Stimulated activated CD8-positive, alpha-beta memory T cell treated with anti-CD3 and anti-CD28 coated beads, Interleukin-4, amount 100 ng/mL, for 24 hours (primary cell): ENCODE results near the gene ARMH4.

Experiments used
- DNase-seq: peaks from one replicate; pipeline ENCODE4 v3.0.0-alpha.2; 2020; ENCODE audit warnings: low read depth

Gene ARMH4

GRCh38 chr14:58027904-58028303 is 124.1 kb downstream of the ARMH4 start:
- DNase-seq, result no peak

- no peak for DNase-seq
Measured at GRCh38 chr14:58026967-58027366, 125.0 kb downstream of the ARMH4 start.

- DNase-seq, result no peak
Measured at GRCh38 chr14:58026219-58026618, 125.8 kb downstream of the ARMH4 start.

- no peak for DNase-seq
Measured at GRCh38 chr14:58014778-58015177, 137.2 kb downstream of the ARMH4 start.

DNA sequence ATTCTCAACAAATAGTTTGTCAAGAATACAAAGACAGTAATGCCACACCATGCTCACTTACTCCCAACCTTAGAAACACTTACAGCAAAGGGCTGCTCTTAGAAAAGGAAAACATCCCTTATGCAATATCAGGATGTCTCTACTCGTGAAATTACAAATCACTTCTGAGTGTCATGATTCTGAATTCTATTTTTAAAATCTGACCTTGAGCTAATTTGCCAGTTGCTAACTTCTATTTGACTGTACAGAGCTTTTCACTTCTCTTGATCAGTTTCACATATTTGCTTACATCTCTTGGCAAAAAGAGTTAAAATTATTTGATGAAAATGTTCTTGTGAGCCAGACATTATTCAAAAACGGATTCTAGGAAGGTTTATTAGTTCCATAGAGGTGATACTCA is 149.4 kb downstream of the ARMH4 start:
- no peak for DNase-seq

DNA sequence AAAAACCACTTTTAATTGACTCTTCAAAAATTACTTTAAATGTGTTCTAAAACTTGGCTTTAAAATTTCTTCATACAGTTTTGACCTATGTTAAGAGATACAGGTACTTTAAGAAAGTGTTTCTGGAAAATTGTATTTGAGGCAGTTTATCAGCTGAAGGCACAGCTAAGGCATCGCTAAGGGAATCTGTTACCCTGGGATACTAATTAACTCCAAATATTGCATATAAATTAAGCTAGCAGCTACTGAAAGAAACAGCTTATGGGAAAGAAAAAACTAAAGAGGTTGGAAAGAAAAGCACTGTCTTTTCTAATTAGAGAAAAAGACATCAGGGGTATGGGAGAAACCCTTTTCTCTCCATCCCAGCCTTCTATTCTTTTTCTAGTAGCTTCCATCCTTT is 152.0 kb downstream of the ARMH4 start:
- no peak for DNase-seq

DNA sequence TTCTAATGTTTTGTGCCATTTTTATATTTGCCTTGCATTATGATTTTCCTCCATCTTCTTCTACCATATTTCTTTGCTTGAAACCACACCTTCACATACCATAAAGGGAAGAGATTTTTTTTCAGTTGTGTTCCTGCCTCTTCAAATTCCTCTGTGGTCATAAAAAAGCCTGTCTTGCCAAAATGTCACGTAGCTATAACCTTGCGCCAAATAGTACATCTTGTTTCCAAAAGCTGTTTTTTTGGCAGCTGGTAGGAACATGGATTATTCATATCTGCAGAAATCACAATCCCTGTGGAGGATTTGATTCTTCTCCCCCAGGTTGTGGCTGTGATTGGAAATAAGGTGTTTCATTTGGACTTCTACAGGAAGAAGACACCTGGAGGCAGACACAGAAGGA is 152.5 kb downstream of the ARMH4 start:
- DNase-seq, result no peak

- no peak for DNase-seq
Measured at GRCh38 chr14:57998766-57999165, 153.2 kb downstream of the ARMH4 start.

GRCh38 chr14:57991353-57991752 is 160.7 kb downstream of the ARMH4 start:
- DNase-seq, result no peak

DNA sequence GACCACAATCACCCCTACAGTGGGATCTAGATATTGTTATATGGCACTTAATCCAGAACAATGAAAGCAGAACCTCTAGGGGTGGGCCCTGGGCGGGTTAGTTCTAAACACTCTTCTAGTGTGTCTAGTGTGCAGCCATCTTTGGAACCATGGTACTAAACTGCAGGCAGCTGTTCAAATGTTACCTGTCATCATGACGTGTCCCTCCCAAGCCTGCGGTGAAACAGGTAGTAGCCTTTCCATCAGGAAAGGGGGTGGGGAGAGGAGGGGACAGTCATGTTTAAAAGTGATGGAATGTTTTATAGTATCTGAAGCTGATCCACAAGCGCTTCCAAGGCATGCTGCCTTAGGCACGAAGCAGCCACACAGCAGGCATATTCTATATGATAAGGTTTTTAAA is 163.6 kb downstream of the ARMH4 start:
- DNase-seq, result no peak

GRCh38 chr14:57987596-57988300 is 164.3 kb downstream of the ARMH4 start:
- no peak for DNase-seq

GRCh38 chr14:57987051-57987450 is 165.0 kb downstream of the ARMH4 start:
- DNase-seq, result no peak

DNA sequence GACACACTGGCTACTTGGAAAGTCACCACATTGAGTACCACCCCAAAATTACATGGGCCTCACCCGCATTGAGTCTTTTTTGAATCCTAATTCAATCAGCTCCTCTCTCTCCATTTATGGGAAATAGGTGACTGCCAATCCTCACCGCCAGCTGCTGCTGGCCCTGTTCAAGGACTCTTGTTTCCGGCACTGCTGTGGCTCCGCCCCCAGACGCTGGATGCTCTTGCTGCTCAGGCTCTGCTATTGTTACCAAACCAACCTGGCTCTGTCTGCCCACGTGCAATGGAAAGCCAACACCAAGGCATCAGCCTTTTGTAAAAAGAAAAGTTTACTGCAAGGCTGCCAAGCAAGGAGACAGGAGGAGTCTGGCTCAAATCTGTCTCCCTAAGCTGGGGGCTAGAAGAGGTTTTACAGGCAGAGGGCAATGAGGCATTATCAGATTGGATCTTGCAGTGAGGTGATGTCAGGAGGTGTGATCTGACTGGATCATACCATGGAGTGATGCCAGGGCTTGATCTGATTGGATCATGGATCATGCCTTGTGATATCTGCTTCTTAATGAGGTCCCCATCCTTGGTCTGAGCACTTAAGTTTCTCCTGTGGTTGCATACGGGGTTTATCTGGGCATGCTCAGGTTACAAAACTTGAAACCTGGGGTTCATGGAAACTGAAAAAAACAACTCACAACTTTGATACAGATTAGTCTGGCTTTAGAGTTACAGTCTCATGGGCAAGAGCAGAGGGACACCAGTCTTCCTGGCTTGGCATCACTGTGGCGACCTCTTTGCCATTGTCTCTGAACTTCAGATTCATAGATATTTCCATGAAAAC is 169.0 kb downstream of the ARMH4 start:
- DNase-seq, result no peak

DNA sequence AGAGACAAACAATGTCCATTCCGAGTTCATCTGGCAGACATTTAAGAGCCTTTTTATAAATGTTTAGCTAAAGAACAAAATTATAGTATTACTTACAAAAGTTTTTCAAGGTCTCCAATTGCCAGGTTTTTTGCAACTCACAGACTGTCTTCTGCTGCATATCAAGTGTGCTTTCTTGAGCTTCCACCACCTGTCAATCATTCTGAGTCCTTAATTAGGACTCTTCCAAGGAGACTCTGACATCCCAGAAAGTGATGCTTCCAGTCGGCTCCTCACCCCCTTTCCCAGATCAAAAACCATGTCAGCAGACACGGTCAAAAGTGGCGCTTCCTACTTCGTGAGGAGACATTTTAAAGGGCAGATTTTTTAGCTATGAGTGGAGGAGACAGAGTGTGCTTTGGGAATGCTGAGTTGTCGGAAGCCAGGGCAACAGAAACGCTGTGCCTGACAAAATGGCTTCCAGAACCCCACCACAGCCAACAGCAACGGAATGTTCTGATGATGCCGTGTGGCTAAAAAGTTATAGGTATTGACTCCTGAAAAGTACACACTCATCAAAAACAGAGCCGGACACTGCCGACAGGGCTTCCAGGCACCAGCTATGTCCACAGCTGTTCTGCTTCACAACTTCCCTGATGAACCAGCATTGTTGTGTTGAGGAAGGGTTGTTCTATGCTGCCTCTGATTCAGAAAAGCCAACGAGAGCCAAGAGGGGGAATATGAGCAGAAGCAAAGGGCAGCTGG is 170.0 kb downstream of the ARMH4 start:
- DNase-seq, result no peak

DNA sequence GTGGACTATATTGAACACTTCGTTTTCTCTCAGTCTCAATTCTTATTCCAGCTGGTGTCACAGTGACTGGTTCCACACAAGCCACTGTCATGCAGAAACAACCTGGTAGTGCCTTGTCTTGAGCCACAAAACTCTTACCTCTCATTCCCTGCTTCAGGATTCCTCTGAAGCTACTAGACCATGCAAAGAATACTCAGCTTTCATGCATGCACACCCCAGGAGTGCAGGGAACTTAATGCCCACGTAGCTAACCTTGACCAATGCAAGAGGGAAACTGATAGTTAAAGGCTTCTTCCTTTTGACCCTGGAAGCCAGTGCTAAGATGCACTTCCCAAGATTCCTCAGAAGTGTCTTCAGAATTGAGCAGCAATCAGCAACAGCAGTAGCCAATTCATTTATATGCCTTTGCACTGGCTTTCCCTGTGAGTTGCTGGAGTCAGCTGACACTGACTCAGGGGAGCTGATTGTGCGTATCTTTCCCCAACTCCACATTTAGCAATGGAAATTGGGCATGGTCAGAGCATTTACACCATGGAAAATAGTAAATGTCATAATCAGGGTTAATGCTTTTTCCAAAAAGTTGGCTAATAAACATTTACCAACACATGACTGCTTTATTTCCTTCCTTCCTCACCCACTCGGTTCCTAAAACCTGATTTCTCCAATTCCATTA is 172.5 kb downstream of the ARMH4 start:
- no peak for DNase-seq

GRCh38 chr14:57976701-57977100 is 175.3 kb downstream of the ARMH4 start:
- no peak for DNase-seq

DNA sequence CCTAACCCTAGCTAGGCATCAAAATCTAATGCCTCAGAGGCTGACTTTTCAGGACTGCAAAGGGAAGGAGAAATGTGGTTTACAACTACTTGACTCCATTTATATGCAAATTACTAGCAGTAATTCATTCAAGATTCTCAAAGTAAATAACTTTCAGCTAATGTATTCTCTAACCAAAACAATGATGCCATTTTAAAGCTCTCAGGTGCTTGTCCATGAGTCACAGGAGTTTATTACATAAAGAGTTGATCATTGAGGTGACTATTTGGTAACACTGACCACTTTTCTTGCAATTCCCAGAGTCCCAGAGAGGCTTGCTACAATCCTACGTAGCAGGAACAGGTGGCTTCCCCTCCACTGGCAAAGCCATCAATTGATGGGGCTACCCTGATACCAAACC is 177.1 kb downstream of the ARMH4 start:
- no peak for DNase-seq

DNA sequence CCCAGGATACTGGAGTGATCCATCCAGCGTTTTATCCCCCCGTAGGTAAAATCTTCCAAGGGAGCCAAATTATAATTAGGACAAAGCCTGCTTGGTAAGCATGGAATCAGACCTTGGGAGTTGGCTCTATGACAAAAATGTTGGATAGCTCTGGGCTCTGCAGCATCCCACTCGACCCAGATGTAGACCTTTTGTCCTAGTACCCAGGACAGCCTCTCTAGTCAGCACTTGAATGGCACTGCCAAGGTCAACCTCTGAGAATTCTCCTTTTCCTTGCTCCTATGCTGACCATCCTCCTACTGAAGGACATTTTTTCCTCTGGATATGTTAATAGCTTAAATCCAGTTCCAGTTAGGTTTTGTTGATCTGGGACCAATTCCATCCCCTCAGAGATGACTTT is 181.4 kb downstream of the ARMH4 start:
- no peak for DNase-seq

DNA sequence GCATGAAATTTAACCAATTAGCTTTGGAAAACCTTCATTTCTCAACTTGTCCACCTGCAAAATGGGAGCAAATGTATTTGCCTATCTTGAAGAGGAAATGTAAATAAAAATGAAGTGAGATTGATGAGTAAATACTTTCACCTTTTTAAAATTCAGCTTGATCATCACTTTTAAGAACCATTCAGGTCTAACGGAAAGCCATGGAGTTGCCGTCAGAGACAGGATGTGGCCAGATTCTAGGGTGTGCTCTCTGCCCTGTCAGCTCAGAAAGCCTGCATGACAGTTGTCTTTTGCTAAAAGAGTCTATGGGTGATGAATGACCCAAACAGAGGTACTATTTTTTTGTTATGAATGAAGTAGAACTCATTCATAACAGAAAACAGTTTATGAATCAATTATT is 181.8 kb downstream of the ARMH4 start:
- DNase-seq, result no peak

DNA sequence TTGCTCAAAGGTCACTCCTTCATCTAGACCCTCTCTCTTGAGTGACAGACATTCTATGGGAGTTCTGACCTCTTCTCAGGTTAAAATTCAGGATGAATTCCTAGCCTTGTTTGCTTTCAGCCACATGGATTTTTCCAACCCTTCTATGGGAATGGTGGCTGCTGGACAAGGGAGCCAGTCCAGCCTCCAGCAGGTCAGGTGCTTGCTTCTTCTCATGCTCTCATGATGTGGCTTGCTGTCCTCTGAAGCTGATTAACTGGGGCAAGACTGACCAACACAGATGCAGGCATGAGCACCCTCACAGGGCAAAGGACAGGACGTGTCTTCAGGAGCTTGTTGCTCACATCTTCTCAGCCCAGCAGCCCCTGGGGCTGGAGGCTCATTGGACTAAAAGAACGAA is 188.9 kb downstream of the ARMH4 start:
- no peak for DNase-seq

DNA sequence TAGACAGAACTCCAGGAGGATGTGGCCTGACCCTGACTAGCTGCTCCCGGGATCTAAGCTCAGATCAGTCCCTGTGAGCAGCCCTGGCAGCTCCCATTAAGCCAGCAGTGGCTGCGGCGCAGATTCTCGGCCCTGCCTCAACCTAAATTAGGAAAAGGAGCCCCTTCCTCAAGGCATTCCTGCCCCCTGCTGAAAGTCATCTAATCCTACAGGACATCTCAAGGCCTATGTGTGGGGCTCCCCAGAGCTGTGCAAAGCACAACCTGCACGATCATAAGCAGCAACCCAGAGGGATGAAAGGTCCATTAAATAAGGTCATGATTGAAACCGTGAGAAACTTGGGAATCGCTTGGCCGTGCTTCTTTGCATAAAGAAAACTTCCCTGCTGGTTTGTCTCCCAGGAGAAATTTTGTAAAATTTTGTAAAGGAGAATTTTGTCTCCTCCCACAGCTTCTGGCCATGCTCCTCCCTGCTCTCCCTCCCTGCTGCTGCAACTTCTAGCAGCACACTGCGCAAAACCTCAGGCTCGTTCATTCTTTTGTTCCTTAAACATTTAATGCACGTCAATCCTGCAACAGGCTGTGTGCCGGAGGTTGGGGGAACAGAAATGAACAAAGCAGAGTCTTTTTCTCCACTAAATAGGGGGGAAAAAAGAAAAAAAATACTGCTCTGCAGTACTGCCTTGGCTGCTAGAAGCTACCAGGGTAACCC is 189.5 kb downstream of the ARMH4 start:
- no peak for DNase-seq

DNA sequence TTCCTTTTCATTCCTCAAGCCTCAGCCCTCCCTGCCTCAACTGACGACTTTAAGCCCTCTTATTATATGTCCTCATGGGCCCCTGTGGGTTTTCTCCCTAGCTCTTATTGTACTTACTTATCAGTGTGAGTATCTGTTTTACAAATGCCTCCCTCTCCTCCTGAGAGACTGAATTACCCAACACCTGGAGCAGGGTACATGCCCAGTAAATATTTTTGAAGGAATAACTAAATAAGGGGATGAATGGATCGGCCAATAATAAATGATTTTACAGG is 190.3 kb downstream of the ARMH4 start:
- DNase-seq, result no peak
